GM19043 (cell line): ENCODE data around the gene NID2.

ENCODE experiments used
- ATAC-seq: cut with Tn5 transposase; IDR thresholded peaks from one replicate; pipeline ENCODE4 v1.9.1; 2021; ENCODE audit warnings: low read depth; ENCODE audit not compliant: unreplicated experiment

Gene NID2

DNA sequence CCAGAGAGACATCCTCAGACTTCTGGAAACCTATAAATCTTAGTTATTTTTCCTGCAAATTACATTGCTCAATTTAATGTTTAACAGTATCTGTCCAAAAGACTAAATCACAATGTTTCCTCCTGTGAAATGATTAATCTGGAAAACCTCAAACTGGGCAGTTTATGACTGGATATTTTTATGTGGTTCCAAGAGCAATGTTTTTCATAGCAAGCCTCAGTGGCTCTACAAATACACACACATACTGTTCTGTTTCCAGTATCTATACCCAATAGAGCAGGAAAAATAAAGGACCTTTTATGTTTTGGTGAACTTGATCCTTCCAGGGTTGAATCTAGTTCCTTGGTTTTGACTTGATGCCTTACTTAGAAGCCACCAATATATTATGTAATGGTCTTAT lies 9.2 kb downstream of the NID2 start:
- no peak for ATAC-seq

DNA sequence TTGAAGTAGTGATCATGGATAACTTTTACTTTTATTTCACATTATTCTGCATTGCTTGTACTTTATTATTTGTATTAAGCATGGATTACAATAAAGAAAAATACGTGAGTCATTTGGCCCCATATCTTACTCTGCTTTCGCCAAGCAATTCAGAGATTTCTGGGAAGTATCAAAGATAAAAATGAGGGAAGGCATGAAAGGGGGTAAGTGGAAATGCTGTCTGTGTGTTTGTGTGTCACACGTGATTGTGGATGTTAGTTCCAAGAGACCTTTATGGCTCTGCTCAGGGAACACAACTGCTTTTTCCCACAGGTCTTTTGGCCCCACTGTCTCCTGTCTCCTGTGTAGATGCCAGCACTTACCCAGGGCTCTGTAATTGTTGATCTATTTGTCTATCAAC lies 10.5 kb downstream of the NID2 start:
- no peak for ATAC-seq

DNA sequence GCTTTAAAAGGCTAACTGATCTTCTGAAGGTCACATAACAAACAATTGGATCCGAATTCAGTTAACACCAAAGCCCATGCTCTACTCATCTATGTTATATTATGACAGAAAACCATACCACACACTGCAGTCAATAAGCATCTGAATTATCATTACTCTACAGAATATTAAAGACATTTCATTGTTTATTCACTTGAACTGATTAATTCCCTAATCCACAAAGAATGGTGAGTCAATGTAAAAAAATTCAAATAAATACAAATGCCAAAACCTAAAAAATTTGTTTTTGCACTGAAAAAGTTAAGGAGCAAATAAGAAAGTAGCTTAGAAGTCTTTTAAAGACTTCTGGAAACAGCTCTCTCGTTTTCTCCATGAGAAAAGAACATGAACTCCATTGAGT lies 13.7 kb downstream of the NID2 start:
- ATAC-seq = no peak

DNA sequence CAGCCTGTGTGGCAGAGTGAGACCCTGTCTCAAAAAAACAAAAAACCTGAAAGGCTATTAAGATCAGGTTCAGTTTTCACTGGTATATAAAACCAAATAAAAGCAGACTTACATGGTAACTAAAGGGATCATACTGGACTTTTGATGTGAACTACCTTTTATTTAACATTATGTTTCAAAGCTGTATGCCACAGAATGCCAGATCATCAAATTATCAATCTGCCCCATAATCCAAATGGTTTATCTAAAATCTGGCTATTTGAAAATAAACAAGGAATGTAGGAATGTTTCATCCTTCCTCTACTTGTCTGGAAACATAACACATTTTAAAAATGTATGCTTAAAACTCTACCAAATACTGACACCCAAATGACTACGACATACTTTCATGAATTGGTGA lies 14.2 kb downstream of the NID2 start:
- ATAC-seq = no peak

DNA sequence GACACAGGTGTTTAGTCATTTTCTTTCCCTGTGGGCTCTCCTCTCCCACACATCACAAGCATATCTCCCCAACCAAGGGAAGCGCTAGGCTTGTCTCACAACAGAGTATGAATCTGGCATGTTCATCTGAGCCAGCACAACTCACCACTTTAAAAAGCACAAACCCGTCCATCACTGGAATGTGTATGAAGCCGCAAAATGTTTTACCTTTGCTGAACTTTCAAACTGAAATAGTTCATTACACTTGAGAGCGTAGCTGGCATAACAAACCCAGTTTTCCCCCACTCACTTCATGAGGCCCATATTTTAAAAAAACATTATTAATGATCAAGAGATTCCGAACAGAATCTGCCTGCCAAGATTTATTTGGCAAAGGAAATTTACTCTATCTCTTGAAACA lies 15.8 kb downstream of the NID2 start:
- ATAC-seq = no peak

DNA sequence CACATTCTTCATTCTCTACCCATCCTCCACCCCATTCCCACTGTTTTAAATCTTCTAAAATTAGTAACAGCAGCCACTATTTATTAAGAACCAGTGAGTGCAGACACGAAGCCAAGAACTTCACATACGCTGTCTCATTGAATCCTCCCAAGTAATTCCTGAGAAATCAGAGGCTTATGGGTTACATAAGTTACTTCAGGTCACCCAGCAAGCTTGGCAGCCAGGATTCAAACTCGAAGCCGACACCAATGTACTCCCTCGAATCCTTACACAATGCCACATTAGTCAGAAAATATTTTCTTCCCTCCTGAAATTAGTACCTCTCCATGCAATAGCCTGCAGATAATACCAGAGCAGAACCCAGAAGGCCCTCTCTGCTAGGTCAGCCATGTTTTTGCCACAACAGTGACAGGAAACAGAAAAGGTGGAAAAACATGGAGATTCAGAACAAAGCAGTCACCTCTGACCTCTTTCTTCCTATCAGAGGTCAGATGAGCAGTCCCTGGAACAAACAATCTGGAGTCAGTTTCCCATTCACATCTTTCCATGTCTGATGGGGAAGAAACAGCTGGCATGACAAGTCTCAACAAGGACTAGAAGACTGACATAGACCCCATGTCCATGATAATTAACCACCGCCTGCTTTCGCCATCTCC lies 16.4 kb downstream of the NID2 start:
- ATAC-seq = no peak

DNA sequence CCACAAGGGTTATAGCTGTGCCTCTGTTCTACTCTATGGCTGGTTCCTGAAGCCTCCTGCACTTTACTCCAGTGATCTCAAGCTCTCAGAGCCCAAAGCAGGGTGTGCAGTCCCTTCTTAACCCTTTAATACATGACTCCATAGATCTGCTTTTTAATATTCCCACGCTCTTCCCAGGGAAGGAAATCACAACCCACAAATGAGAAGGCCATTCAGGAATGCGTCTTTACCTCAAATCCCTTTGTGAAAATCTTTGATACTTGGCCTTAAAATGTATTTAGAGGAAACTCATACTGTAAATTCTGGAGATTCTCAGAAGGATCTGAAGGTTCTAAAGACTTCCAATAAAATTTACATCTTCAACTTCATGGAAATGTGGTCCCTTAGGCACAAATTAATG lies 17.0 kb downstream of the NID2 start:
- no peak for ATAC-seq

DNA sequence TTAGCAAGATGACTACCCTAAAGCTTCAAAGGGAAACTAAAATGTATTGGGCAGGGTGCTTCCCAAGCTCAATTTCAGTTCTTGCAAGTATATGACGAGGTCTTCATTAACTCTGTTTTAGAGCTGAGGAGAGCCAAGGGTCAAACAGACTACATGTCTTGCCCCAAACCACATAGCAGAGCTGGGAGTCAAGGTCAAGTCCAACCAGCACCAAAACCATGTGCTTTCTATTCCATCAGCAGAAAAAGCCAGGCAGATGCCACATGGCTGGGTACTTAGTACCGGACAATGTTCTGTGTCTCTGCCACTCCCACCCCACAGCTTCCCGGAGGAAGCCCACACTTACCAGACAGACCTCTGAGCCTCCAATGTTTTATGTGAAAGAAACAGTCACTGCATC lies 17.6 kb downstream of the NID2 start:
- ATAC-seq = no peak

DNA sequence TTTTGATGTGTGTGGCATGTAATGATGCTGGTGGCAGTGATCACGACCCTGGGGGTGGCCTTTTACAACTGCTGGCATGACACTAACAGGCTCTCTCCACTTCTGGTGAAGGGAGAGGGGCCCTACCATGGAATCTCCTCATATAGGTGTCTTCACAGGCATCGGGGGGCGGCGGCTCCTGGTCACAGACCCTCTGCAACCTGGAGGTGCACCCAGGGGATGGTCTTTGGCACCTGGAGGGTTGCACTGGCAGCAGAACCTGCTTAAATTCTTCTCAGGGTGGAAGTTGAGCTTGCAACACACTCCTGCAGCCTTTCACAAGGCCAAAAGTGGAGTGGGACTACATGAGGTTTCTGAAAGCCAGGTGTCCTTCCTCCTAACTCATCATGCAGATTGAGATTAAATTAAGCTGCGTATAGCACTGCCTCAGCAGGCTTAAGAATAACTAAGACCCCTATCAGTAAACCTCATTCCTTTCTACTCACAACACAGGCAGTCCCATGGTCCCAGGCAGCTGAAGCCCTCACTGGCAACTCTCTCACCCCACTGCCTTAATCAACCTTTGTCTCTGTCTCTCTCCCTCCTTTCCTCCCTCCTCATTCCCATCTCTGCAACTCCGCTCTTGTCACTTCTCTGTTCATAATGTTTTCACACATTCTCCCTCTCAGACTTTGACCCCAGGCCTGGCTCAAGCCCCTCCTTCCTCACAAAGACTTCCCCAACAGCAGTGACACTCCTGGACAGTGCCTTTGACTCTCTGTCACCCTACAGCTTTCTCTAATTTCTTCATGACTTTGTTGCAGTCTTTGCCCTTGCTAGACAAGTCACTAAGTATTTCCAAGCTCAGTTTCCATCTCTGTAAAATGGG lies 18.9 kb downstream of the NID2 start:
- no peak for ATAC-seq

DNA sequence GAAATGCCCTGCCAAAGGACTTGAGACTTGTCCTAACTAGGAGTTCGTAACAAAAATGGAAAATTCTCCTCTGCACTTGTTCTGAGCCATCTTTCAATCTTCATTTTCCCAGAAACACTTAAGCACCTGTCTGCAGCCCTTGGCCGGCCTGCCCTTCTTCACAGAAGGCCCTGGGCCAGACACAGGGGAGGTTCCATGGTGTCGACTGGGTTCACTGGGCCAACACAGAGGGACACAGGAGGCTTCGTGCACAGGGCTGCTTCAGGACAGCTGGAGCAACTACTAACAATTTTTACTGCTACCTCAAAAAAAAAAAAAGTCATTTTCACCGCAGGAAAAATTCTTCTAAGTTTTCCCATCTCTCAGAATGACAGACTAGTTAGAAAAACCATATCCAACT lies 19.6 kb downstream of the NID2 start:
- no peak for ATAC-seq

DNA sequence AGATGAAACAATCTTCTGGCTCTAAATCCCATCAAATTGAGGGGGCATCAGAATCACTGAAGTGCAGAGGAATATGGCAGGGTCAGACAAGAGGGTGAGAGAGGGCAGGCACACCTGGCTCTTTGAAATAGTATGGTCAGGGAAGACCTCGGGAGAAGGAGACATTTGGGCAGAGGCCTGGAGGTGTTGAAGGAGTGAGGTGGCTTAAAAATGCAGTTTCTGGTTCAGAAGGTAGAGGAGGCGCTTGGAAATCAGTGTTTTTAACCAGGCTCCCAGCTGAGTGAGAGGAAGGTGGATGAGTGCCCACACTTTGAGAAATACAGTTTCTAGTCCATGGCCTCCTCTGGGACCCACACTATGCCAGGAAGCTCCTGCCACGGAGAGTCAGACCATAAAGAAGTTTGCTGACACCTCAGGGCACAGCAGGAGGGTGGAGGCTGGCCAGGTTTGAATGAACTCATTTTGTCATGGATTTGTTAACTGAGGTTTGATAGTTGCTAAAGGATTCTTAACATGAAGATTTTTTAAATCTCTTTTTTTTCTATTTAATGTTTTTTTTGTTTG lies 20.1 kb downstream of the NID2 start:
- ATAC-seq = no peak

DNA sequence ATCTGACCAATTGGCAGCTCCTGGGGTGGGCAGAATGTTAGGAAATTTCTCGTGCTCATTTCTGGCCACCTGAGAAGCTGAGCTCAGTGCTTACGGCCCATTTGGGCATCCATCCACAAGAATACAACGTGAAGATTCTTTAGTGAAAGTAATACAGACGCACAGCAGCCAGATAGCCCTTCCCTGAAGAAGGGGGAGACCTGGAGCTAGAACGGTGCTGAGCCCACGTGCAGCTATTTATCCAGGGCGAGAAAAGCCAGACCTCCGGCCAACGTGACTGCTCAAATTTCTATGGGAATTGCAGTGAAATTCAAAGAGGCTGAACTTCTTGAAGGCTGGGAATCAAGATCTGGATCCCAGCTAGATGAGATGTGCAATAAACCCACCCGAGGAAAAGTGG lies 20.7 kb downstream of the NID2 start:
- ATAC-seq = no peak

DNA sequence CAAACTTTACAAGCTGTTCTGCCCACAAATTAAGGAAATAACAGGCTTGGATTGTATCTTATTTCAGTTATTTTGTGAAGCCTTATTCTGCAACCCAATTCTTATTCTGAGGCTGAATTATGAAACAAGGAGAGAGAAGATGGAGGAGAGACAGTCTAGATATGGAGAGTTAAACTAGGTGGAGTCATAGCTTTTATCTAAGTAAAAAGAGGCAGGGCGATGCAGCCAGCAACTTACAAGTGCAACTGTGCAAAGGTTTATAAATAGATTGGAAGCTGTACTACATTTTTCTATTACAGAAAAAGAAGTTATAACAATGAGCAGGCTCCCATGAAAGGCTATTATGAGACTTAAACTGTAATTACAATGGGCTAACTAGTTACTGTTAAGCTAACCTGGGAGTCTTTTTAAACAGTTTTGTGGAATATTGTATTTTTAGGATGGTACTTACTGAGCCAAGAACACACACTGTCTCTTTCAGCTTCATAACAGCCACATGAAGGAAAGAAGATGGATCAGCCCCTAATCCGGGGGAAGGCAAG lies 22.4 kb downstream of the NID2 start:
- ATAC-seq = no peak

DNA sequence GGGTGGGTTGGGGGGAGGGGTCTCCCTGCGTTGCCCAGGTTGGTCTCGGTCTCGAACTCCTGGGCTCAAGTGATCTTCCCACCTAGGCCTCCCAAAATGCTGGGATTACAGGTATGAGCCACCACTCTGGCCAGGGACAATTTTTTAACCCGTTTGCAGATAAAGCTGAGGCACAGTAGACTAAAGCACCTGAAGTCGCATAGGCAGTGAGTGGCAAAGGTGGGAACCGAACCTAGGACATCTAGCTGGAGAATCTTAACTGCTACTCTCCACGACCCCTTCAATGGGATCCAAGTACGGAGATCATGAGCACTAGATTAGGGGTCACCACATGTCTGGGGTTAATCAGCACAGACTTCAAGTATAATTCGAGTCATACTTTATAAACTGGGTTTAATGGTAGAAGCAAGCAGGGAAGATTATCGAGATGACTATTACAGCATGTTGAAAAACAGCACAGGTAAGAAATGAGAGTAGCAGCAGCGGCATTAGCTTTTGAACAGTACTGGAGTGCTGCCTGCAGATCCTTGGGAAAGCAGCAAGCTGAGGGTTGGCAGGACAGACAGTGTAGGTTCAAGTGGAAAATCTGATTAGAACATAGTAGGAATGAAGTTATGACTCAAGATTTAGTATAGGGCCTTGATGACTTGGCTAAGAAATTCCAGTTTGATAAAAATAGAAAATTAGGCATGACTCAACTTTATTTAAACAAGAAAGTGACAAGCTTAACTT lies 23.9 kb downstream of the NID2 start:
- ATAC-seq = no peak

DNA sequence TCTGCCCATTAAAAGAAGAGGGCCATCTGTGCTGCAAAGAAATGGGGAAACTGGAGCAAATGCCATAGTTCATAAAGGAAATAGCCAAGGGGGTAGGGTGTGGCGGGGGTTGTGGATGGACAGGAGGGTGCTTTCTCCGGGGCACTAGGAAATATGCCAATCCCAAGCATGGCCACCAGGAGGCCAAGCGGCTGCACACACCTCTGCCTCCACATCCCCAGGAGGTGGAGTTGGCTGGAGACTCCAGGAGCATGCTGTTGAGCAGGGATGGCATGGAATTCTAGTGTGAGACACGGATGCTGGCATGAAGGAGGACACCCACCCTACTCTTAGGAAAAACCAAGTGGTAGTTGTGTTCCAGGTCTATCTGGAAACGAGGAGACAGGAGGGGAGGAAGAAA lies 25.2 kb downstream of the NID2 start:
- no peak for ATAC-seq

DNA sequence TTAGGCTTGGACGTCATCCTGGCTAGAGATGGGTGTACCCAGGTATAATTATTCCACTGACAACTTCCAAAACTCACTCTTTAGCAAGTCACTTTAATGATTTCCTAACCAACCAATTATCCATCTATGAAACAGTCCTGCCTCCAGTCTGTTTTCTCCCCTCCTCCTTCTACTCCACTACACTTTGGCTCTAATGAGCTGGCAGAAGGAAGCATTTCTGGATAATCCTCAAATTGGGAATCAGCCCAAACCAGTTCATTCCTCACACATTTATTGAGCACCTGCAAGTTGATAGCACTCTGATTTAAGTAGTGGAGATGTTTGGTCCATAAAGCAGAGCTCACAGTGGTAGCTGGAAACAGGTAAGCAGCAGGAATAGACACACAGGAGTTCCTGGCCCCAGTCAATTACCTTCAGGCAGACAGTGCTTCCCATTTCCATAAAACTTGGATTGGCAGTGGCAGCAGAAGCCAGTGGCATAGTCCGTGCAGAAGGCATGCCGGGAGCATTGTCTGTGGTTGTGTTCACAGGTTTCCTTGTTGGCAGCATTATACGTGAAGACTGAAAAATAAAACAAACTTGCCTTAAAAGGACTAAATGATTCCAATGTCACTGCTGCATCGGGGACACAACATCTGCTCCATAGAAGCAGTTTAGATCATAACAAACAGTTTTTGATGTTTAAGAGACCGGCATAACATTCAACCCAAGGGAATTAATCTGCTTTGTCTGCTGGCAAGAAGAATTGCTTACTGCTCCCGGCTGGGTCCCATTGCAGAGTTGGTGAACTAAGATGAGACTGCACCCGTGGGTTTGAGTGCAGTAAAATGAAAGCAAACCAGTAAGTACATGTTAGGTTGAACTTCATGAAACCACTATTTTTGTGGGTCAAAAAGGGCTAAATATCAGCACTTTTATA lies 26.2 kb downstream of the NID2 start:
- no peak for ATAC-seq

DNA sequence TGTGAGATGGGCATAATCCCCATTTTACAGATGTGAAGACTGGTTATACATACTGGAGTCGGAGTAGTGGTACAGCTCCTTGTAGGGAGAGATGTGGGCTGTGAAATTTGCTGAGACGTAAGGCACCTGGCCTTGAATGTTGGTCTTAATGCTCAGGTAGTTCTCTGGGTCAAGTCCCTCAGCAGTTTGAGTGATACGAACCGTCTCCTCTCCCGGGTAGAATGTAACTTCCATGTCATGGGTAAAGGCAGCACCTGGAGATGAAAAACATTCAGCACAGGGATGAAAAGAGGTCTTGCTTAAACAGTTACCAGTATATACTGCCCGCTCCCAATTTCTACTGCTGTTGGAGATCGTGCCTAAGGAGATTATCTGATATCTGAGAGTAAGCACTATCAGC lies 28.3 kb downstream of the NID2 start:
- ATAC-seq = no peak

DNA sequence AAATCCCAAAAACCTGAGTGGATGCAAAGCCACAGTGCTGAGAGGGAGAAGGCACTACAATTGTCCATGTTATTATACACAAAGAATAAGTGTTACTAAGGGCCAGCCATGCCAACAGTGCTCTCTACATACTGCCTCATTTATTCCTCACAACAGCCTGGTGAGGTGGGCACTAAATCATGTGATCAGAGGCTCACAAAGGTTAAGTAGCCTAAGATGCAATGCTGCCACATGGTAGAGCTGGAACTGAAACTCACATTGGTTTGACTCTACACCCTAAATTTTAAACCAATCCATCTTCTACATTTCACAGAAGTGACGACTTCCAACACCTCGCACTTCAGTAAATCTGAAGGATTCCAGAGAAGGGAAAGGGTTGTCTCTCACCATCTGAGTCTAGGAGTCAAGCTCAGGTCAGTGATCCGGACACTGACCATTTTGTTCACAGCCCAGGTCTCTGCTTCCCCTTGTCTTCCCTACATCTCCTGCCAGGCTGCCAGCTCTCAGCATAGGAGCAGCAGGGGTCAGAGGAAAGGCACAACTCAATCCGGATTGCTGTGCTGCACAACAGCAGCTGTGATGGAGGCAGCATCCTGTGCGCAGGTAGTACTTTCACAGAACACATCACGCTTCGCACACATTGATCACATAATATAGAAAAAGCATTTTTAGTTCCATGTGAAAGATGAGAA lies 29.6 kb downstream of the NID2 start:
- ATAC-seq = no peak

DNA sequence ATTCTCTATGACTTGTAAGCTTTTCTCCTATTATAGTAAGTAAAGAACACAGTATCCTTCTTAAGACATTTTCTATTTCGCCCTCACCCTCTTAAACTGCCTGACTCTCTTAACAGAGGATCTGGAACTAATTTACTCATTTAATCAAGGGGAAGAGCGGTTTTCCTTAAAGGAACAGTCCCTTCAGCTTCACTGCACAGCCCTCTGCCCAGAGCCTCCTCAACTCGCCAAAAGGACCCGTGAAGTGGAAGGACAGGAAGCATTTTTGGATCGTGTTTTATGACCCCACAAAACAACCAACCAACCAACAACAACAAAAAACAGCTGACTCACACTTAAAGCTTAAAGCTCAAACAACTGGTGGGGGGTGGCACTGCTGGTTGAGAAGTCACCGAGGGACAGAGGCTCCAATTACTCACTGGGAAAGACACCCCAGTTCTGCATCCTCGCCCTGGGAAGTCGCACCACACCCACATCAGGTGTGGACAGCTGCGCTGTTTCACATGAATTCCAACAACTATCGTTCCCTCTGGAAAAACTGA lies 35.7 kb downstream of the NID2 start:
- no peak for ATAC-seq
